Transverse colon (tissue), 3 donors: ENCODE data around the gene FGF7.

ENCODE experiments used
- CTCF ChIP-seq, 5 experiments: fragments of 200-600 bp in 3 of 5; fragments of 450-650 bp in 2 of 5; sonication (generic) in 3 of 5; IDR thresholded peaks; 1 replicate in 2 of 5; 2 replicates in 3 of 5; pipeline ENCODE4 v1.5.1; 2016 to 2017; ENCODE audit warnings: antibody characterized with exemption in 5 of 5, inconsistent platforms in 3 of 5, mild to moderate bottlenecking in 2 of 5, moderate library complexity in 1 of 5
- EP300 ChIP-seq: sonication (generic); formaldehyde crosslinking; IDR thresholded peaks from one replicate; pipeline ENCODE4 v1.6.1; 2017; ENCODE audit warnings: antibody characterized with exemption, low read depth
- POLR2A ChIP-seq: fragments of 450-650 bp; IDR thresholded peaks from one replicate; pipeline ENCODE4 v1.6.1; 2016; ENCODE audit warnings: antibody characterized with exemption, mild to moderate bottlenecking, moderate library complexity

- TF ChIP-seq POLR2A (no peak), CTCF (IDR thresholded peaks at IDR 0.05) (no peak), EP300 (no peak)
These were observed 29.6 kb downstream of the FGF7 start for GRCh38 chr15:49452595-49452994.
